ENCODE data around the gene TYW5.

DNA sequence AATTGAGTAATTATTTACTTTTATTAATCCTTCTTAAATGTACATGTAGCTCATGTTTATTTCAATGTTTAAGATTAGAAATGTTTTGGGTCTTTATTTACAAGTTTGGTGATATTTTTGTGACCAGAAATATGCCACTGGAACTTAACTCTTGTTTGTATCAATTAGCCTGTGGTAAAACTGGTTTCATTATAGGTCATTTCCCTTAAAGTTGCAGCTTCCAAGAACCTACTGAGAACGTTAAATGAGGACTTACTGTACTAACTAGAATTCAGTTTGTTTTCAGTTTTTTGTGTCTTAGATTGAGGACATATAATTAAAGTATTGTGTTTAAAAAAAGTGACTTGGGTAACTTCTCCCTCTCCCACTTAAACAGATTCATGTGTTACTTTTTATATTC, 4.3 kb downstream of the TYW5 start:
- TF ChIP-seq, protein P1, sequence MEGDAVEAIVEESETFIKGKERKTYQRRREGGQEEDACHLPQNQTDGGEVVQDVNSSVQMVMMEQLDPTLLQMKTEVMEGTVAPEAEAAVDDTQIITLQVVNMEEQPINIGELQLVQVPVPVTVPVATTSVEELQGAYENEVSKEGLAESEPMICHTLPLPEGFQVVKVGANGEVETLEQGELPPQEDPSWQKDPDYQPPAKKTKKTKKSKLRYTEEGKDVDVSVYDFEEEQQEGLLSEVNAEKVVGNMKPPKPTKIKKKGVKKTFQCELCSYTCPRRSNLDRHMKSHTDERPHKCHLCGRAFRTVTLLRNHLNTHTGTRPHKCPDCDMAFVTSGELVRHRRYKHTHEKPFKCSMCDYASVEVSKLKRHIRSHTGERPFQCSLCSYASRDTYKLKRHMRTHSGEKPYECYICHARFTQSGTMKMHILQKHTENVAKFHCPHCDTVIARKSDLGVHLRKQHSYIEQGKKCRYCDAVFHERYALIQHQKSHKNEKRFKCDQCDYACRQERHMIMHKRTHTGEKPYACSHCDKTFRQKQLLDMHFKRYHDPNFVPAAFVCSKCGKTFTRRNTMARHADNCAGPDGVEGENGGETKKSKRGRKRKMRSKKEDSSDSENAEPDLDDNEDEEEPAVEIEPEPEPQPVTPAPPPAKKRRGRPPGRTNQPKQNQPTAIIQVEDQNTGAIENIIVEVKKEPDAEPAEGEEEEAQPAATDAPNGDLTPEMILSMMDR (IDR thresholded peaks at IDR 0.05): no peak
- TF ChIP-seq POLR2A (IDR thresholded peaks at IDR 0.05): no peak
